A673 (cell line): Measurements from ENCODE around the gene TPM3. TPM values are rescaled to one million over a fixed set of nuclear protein-coding genes. Genes with fewer than 3 reads are reported as not detected.

ENCODE experiments used
- BruUV-seq: library from RNA; stranded (reverse); fragments of 400-500 nt; replicated peaks from 2 replicates; lab custom pipeline; 2021; lab: Mats Ljungman, UMichigan
- CTCF ChIA-PET: fragments of 300-600 bp; sonication (Branson Sonifier 250); formaldehyde crosslinking; loops from one replicate; lab custom pipeline; 2022; ENCODE audit warnings: antibody characterized with exemption; lab: Charles Lee
- POLR2A ChIA-PET: fragments of 300-600 bp; sonication (Branson Sonifier 250); formaldehyde crosslinking; loops from one replicate; lab custom pipeline; 2022; ENCODE audit warnings: antibody characterized with exemption; ENCODE audit not compliant: low non-redundant PET; lab: Charles Lee
- DNase-seq: peaks from one replicate; pipeline ENCODE4 v3.0.0-alpha.2; 2015; ENCODE audit warnings: low spot score
- H3K27ac ChIP-seq: fragments of 200-600 bp; sonication (generic); 2 replicates; pipeline ENCODE4 v1.5.1; 2016; ENCODE audit warnings: mixed run types, low read depth, mild to moderate bottlenecking, mixed read lengths, antibody characterized with exemption, low read length; ENCODE audit not compliant: poor library complexity, severe bottlenecking
- H3K27me3 ChIP-seq: fragments of 200-600 bp; sonication (generic); replicated peaks from 2 replicates; pipeline ENCODE4 v1.6.1; 2017; ENCODE audit warnings: mixed run types, low read depth, mild to moderate bottlenecking, mixed read lengths, antibody characterized with exemption, low read length; ENCODE audit not compliant: insufficient read depth, poor library complexity
- H3K36me3 ChIP-seq: fragments of 200-600 bp; sonication (generic); 2 replicates; pipeline ENCODE4 v1.6.1; 2016; ENCODE audit warnings: mixed run types, mild to moderate bottlenecking, mixed read lengths, antibody characterized with exemption, low read length; ENCODE audit not compliant: insufficient read depth, poor library complexity, severe bottlenecking
- H3K4me1 ChIP-seq: fragments of 200-600 bp; sonication (generic); 2 replicates; pipeline ENCODE4 v1.6.1; 2017; ENCODE audit warnings: mixed run types, mild to moderate bottlenecking, mixed read lengths, antibody characterized with exemption, low read length; ENCODE audit not compliant: insufficient read depth, poor library complexity, severe bottlenecking
- H3K4me3 ChIP-seq: fragments of 200-600 bp; sonication (generic); 2 replicates; pipeline ENCODE4 v1.5.1; 2016; ENCODE audit warnings: low read depth, mixed run types, mild to moderate bottlenecking, mixed read lengths, low read length; ENCODE audit not compliant: poor library complexity, severe bottlenecking
- H3K9me3 ChIP-seq: fragments of 200-600 bp; sonication (generic); 2 replicates; pipeline ENCODE4 v1.6.1; 2016; ENCODE audit warnings: mixed run types, low read depth, mild to moderate bottlenecking, mixed read lengths, antibody characterized with exemption, low read length; ENCODE audit not compliant: poor library complexity, severe bottlenecking
- EZH2 ChIP-seq: fragments of 200-600 bp; sonication (generic); IDR thresholded peaks from 2 replicates; pipeline ENCODE4 v1.6.1; 2017; ENCODE audit warnings: borderline replicate concordance, low read depth, mild to moderate bottlenecking, mixed read lengths, antibody characterized with exemption, low read length; ENCODE audit not compliant: poor library complexity, severe bottlenecking
- intact Hi-C: fragments of 100-400 bp; cut with micrococcal nuclease; formaldehyde crosslinking; loops from one replicate; pipeline ENCODE4 v1.10.0; 2022; ENCODE audit not compliant: unreplicated experiment
- total RNA-seq: library from RNA; stranded (reverse); gene quantifications from 2 replicates; pipeline ENCODE4 v1.2.3, GENCODE V29; 2021
- TF ChIP-seq, protein P1 (sequence below): fragments of 300-800, 200-600 bp; sonication (generic); conservative IDR thresholded peaks from 2 replicates; pipeline ENCODE4 v1.5.1; 2017; ENCODE audit warnings: low read depth, mild to moderate bottlenecking, antibody characterized with exemption, low read length, moderate library complexity, mixed read lengths

Gene TPM3
- total RNA-seq, 1 experiment from 2014 or later = 746 TPM

DNA sequence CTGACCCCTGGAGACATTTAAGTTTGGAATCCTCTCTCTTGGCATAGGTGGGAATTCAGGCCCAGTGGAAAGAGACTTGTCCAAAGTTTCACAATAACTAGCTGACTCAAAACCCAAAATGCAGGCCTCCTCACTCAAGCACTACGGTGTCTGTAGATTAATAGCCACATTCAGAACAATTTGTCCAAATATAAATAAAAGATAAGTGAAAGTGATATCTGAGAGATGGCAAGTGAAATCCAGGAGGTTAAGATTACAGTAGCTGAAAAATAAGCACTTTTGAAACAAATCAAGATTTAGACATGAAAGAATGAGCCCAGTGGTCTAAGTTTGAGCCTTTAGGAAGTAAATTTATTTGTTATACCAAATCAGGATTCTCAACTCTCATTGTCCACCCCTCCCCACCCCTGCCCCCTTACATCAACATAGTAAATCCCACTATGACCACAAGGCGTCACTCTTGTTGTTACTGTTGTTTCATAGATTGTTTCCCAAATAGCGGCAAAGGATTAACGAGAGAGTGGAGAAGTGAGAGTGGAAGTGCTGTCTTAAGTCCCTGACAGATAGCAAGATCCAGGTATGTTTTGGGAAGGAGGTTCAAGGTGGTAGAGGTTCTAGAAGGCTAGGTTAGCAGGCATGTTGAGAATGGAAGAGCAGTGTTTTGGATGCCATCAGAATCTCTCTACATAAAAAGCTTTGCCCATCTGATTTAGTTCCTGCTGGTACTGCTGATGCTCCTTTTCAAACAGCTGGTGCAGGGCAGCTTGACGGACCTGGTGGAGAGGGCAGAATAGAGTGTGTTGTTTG, 7.1 kb upstream of the TPM3 start:
- intact Hi-C loops = loop anchor here (1.0 to 2.0 kb wide), 2 partner anchors 73 to 136 kb away; partner anchors contain the start of gene HAX1
- POLR2A ChIA-PET = no interaction called here
- H3K4me3 ChIP-seq = peak overlapping the region; percentile 13
- CTCF ChIA-PET = interaction anchor here (0.5 to 2.1 kb wide), 6 partner anchors 13 to 136 kb away, joined by 3 to 13 read pairs (median 6); no protein-coding TSS in a partner anchor
- no peaks in the 10 kb centered on the region for H3K27me3 ChIP-seq
- peak; percentile 82 for DNase-seq
- BruUV-seq = no TSS peak
- H3K9me3 ChIP-seq = no peaks in the 10 kb centered on the region
- TF ChIP-seq EZH2 = no peak
- TF ChIP-seq, protein P1, sequence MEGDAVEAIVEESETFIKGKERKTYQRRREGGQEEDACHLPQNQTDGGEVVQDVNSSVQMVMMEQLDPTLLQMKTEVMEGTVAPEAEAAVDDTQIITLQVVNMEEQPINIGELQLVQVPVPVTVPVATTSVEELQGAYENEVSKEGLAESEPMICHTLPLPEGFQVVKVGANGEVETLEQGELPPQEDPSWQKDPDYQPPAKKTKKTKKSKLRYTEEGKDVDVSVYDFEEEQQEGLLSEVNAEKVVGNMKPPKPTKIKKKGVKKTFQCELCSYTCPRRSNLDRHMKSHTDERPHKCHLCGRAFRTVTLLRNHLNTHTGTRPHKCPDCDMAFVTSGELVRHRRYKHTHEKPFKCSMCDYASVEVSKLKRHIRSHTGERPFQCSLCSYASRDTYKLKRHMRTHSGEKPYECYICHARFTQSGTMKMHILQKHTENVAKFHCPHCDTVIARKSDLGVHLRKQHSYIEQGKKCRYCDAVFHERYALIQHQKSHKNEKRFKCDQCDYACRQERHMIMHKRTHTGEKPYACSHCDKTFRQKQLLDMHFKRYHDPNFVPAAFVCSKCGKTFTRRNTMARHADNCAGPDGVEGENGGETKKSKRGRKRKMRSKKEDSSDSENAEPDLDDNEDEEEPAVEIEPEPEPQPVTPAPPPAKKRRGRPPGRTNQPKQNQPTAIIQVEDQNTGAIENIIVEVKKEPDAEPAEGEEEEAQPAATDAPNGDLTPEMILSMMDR = peak; percentile 73
- H3K27ac ChIP-seq = no peak overlapping the region
- no peaks in the 10 kb centered on the region for H3K36me3 ChIP-seq
- no peaks in the 10 kb centered on the region for H3K4me1 ChIP-seq

DNA sequence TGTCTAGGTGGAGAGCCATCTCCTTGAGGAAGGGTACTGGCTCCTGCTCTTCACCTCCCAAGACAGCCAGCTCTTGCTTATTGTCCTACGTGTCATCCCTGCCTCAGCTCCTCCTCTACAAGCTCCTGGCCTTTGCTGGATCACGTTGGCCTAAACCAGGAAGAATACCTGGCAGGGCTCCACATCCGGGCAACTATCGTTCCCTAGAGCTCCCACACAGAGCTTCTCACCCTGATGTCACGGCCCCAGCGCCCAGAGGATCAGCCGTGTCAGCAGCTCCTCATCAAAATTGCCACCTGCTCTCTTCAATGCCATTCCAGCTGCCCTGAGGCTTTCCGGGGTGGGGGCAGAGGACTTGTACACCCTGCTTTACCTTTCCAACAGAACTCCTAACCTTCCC, 1.9 kb upstream of the TPM3 start:
- Histone ChIP-seq H3K4me1 (no peaks in the 10 kb centered on the region), H3K27me3 (peaks cover 5% of the 10 kb centered on the region), H3K9me3 (no peaks in the 10 kb centered on the region), H3K36me3 (no peaks in the 10 kb centered on the region), H3K27ac (no peak overlapping the region), H3K4me3 (no peak overlapping the region)
- no TSS peak for BruUV-seq
- no peak for DNase-seq
- intact Hi-C loops = no loop called here
- CTCF ChIA-PET = no interaction called here
- POLR2A ChIA-PET = no interaction called here
- TF ChIP-seq, protein P1 = no peak
- TF ChIP-seq EZH2 = no peak

DNA sequence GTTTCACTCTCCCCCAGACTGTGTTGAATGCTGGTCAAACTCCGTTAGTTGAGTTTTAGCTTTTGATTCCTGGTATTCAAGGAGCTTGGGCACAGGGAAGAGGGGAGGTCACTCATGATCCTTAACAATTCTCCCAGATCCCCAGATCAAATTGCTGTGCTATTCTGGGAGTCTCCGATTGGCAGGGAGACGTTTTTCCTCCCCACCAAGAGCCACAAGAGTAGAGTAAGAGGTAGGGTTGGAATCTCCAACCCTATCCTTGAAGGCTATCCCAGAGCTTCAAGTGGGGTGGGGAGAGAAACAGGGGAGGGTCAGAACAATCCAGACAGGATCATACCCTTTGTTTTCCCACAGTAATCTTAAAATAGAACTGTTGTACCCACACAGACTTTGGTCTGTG, 576 bp upstream of the TPM3 start:
- no TSS peak for BruUV-seq
- Histone ChIP-seq H3K4me1 (no peaks in the 10 kb centered on the region), H3K27me3 (peaks cover 5% of the 10 kb centered on the region), H3K27ac (no peak overlapping the region), H3K9me3 (no peaks in the 10 kb centered on the region), H3K4me3 (no peak overlapping the region), H3K36me3 (no peaks in the 10 kb centered on the region)
- TF ChIP-seq, protein P1 = no peak
- TF ChIP-seq EZH2 = no peak
- ChIA-PET CTCF (no interaction called here), POLR2A (no interaction called here)
- DNase-seq = no peak
- intact Hi-C loops = no loop called here
